ENCODE results near the gene PGF.

GRCh38 chr14:74913986-74914573 lies 41.3 kb downstream of the PGF start:
- TF ChIP-seq CTCF (IDR thresholded peaks at IDR 0.05; ENCODE audit: low read depth, low read length, missing input control) (peak; percentile 75), GABPA (IDR thresholded peaks at IDR 0.05 in 1 of 2, conservative IDR thresholded peaks at IDR 0.05 in 1 of 2) (no peak), REST (IDR thresholded peaks at IDR 0.05) (no peak), MAX (IDR thresholded peaks at IDR 0.05) (no peak), YY1 (IDR thresholded peaks at IDR 0.05) (no peak), ATF3 (IDR thresholded peaks at IDR 0.05) (no peak), TAF1 (conservative IDR thresholded peaks at IDR 0.05) (no peak), RXRA (IDR thresholded peaks at IDR 0.05) (peak in 1 of 2 donors; percentile 14), HNF4A (conservative IDR thresholded peaks at IDR 0.05) (no peak), JUND (IDR thresholded peaks at IDR 0.05) (no peak), FOXA1 (IDR thresholded peaks at IDR 0.05) (no peak), NR2F2 (IDR thresholded peaks at IDR 0.05) (no peak)

Data from liver (tissue), 3 donors.